Spleen (tissue), 7 donors: Measurements from ENCODE around the gene TCF12.

Experiments used
- POLR2A ChIP-seq, 3 donors: fragments of 450-650 bp; IDR thresholded peaks; one replicate each; pipeline ENCODE4 v1.5.1; 2017; ENCODE audit warnings: antibody characterized with exemption in 3 of 3, mild to moderate bottlenecking in 1 of 3
- POLR2AphosphoS5 ChIP-seq, 3 donors: sonication (generic); formaldehyde crosslinking; IDR thresholded peaks; one replicate each; pipeline ENCODE4 v1.5.1; 2017; ENCODE audit warnings: antibody characterized with exemption in 3 of 3
- TF ChIP-seq, protein P1 (sequence below), 11 experiments: fragments of 200-600 bp in 7 of 11; fragments of 450-650 bp in 4 of 11; sonication (generic) in 4 of 11; IDR thresholded peaks in 8 of 11; conservative IDR thresholded peaks in 3 of 11; 1 replicate in 7 of 11; 2 replicates in 4 of 11; pipeline versions ENCODE4 v1.4.0 to v1.8.0; 2016 to 2021; ENCODE audit warnings: antibody characterized with exemption in 11 of 11, inconsistent platforms in 4 of 11, mild to moderate bottlenecking in 1 of 11
- donor health status: DM: no; HTN: no; CAD: no; lungs with moderate emphysema.
- donor health status: DM: no; HTN: no; CAD: no.
- donor health status: DM: no; HTN: no; CAD: no.

DNA sequence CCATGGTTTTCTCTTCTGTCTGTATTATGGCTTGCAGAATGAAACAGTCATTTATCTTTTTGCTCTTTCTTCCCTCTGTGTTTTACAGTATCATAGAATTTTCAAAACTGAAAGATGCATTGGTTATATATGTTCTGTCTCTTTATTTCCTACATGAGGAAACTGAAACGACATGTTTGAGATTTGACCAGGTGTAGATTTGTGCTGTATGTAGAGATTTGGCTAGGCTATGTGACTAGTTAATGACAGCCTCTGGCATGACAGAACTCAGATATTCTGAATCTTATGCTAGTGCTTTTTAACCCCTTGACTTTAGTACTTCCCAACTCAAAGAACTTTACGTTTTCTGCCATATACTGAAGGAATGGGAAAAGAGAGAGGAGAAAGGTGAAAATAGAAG lies 151.0 kb downstream of the TCF12 start:
- TF ChIP-seq, protein P1, sequence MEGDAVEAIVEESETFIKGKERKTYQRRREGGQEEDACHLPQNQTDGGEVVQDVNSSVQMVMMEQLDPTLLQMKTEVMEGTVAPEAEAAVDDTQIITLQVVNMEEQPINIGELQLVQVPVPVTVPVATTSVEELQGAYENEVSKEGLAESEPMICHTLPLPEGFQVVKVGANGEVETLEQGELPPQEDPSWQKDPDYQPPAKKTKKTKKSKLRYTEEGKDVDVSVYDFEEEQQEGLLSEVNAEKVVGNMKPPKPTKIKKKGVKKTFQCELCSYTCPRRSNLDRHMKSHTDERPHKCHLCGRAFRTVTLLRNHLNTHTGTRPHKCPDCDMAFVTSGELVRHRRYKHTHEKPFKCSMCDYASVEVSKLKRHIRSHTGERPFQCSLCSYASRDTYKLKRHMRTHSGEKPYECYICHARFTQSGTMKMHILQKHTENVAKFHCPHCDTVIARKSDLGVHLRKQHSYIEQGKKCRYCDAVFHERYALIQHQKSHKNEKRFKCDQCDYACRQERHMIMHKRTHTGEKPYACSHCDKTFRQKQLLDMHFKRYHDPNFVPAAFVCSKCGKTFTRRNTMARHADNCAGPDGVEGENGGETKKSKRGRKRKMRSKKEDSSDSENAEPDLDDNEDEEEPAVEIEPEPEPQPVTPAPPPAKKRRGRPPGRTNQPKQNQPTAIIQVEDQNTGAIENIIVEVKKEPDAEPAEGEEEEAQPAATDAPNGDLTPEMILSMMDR (IDR thresholded peaks at IDR 0.05 in 8 of 11, conservative IDR thresholded peaks at IDR 0.05 in 3 of 11): no peak
- TF ChIP-seq POLR2A (IDR thresholded peaks at IDR 0.05): no peak
- no peak for TF ChIP-seq POLR2AphosphoS5 (IDR thresholded peaks at IDR 0.05)
